HepG2 (cell line): ENCODE results near the gene AFF4. TPM values are rescaled to one million over a fixed set of nuclear protein-coding genes. Genes with fewer than 3 reads are reported as not detected.

Experiments
- AFF4 ChIP-seq: sonication (generic); formaldehyde crosslinking; IDR thresholded peaks from 2 replicates; pipeline ENCODE4 v1.4.0; 2020; ENCODE audit warnings: missing genetic modification reagents
- ERF ChIP-seq: IDR thresholded peaks from 2 replicates; pipeline ENCODE4 v1.6.1; 2018; ENCODE audit warnings: missing biosample characterization, missing genetic modification reagents
- ETV5 ChIP-seq: IDR thresholded peaks from 2 replicates; pipeline ENCODE4 v1.6.1; 2018; ENCODE audit warnings: missing biosample characterization, missing genetic modification reagents, inconsistent platforms, borderline replicate concordance
- GATAD2A ChIP-seq: IDR thresholded peaks from 2 replicates; pipeline ENCODE4 v1.6.1; 2016
- GPN1 ChIP-seq: sonication (generic); formaldehyde crosslinking; IDR thresholded peaks from 2 replicates; pipeline ENCODE4 v1.5.1; 2020; ENCODE audit warnings: missing genetic modification reagents, borderline replicate concordance
- NCOA2 ChIP-seq: sonication (generic); formaldehyde crosslinking; IDR thresholded peaks from 2 replicates; pipeline ENCODE4 v1.8.0; 2022; ENCODE audit warnings: inconsistent platforms
- NR2F1 ChIP-seq, 2 experiments: fragments of 450-650 bp in 1 of 2; formaldehyde crosslinking in 1 of 2; IDR thresholded peaks; 2 replicates each; pipeline versions ENCODE4 v1.5.0 to v1.6.1; 2016 to 2020; ENCODE audit warnings: mild to moderate bottlenecking in 1 of 2, missing compliant biosample characterization in 1 of 2, missing genetic modification reagents in 1 of 2, moderate library complexity in 1 of 2
- PPARG ChIP-seq: conservative IDR thresholded peaks from 2 replicates; pipeline ENCODE4 v1.6.1; 2016; ENCODE audit warnings: missing biosample characterization, missing genetic modification reagents
- RNF2 ChIP-seq: fragments of 450-650 bp; conservative IDR thresholded peaks from 2 replicates; pipeline ENCODE4 v1.6.1; 2016; ENCODE audit warnings: low read depth
- STAT5B ChIP-seq: sonication (generic); formaldehyde crosslinking; IDR thresholded peaks from 2 replicates; pipeline ENCODE4 v1.4.0; 2020; ENCODE audit warnings: missing genetic modification reagents
- TCF12 ChIP-seq, 2 experiments: fragments of 450-650 bp in 1 of 2; sonication (generic) in 1 of 2; formaldehyde crosslinking in 1 of 2; IDR thresholded peaks; 2 replicates each; pipeline versions ENCODE4 v1.6.1 to v1.8.0; 2017 to 2022; ENCODE audit warnings: antibody characterized with exemption in 1 of 2, mild to moderate bottlenecking in 1 of 2, missing genetic modification reagents in 1 of 2, moderate library complexity in 1 of 2
- TMF1 ChIP-seq: sonication (generic); formaldehyde crosslinking; IDR thresholded peaks from 2 replicates; pipeline ENCODE4 v1.8.1; 2022; ENCODE audit warnings: low read depth, missing genetic modification reagents
- ZNF234 ChIP-seq: sonication (generic); formaldehyde crosslinking; conservative IDR thresholded peaks from 2 replicates; pipeline ENCODE4 v1.5.1; 2020; ENCODE audit warnings: mild to moderate bottlenecking, missing genetic modification reagents
- ZNF264 ChIP-seq: sonication (generic); formaldehyde crosslinking; IDR thresholded peaks from 2 replicates; pipeline ENCODE4 v1.4.0; 2020; ENCODE audit warnings: missing genetic modification reagents
- ZNF292 ChIP-seq: sonication (generic); formaldehyde crosslinking; IDR thresholded peaks from 2 replicates; pipeline ENCODE4 v1.8.1; 2022; ENCODE audit warnings: mild to moderate bottlenecking, low read depth, missing genetic modification reagents, borderline replicate concordance
- ZNF367 ChIP-seq: sonication (generic); formaldehyde crosslinking; IDR thresholded peaks from 2 replicates; pipeline ENCODE4 v1.4.0; 2020; ENCODE audit warnings: missing genetic modification reagents, borderline replicate concordance
- ZNF503 ChIP-seq: sonication (generic); formaldehyde crosslinking; IDR thresholded peaks from 2 replicates; pipeline ENCODE4 v1.4.0; 2020; ENCODE audit warnings: missing genetic modification reagents
- ZNF605 ChIP-seq: sonication (generic); formaldehyde crosslinking; IDR thresholded peaks from 2 replicates; pipeline ENCODE4 v1.8.0; 2022; ENCODE audit warnings: mild to moderate bottlenecking, missing genetic modification reagents
- ZNF816 ChIP-seq: sonication (generic); formaldehyde crosslinking; IDR thresholded peaks from 2 replicates; pipeline ENCODE4 v1.8.0; 2022; ENCODE audit warnings: missing genetic modification reagents, mild to moderate bottlenecking, borderline replicate concordance
- ZNF850 ChIP-seq: sonication (generic); formaldehyde crosslinking; conservative IDR thresholded peaks from 2 replicates; pipeline ENCODE4 v1.9.0; 2021; ENCODE audit warnings: mild to moderate bottlenecking, missing genetic modification reagents
- polyA plus RNA-seq, 8 experiments: library from polyadenylated mRNA; depleted of rRNA in 3 of 8; stranded (reverse) in 7 of 8; unstranded in 1 of 8; fragments of >200 nt; fragmentation: Illumina TruSeq in 4 of 8; extraction: Trizol in 4 of 8; gene quantifications; 2 replicates each; pipeline versions ENCODE4 v1.2.1 to v1.2.3, GENCODE V29; 2011 to 2016; ENCODE audit warnings: low read depth in 4 of 8, missing spikeins in 1 of 8, mixed read lengths in 1 of 8; ENCODE audit not compliant: insufficient read depth in 1 of 8
- total RNA-seq, 5 experiments: library from RNA; depleted of rRNA; stranded (reverse); fragments of >200 nt; fragmentation: Illumina TruSeq; extraction: Trizol; gene quantifications; 2 replicates each; pipeline ENCODE4 v1.2.3, GENCODE V29; 2016; ENCODE audit warnings: low read depth in 1 of 5
- TF ChIP-seq, protein P1 (sequence below), 2 experiments: fragments of 450-650 bp in 1 of 2; sonication (generic) in 1 of 2; formaldehyde crosslinking; IDR thresholded peaks; 2 replicates each; pipeline versions ENCODE4 v1.5.0 to v1.8.0; 2020 to 2022; ENCODE audit warnings: mild to moderate bottlenecking in 1 of 2, missing genetic modification reagents in 1 of 2

The AFF4 gene
- total and polyA plus RNA-seq, 2 of the 13 experiments (the other 11 are each of a cell fraction or from before 2014, with no cell fraction given), result 22.1 to 25.5 TPM

- TF ChIP-seq, protein P1, sequence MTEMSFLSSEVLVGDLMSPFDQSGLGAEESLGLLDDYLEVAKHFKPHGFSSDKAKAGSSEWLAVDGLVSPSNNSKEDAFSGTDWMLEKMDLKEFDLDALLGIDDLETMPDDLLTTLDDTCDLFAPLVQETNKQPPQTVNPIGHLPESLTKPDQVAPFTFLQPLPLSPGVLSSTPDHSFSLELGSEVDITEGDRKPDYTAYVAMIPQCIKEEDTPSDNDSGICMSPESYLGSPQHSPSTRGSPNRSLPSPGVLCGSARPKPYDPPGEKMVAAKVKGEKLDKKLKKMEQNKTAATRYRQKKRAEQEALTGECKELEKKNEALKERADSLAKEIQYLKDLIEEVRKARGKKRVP (CRISPR knock-in tag; IDR thresholded peaks at IDR 0.05), result peak in 1 of 2 experiments; percentile 64; a peak in 1 of 4 replicates
- TF ChIP-seq ZNF264 (CRISPR knock-in tag) (0 out of 2 replicates have a peak, but pooled peaks have one; percentile 24), RNF2 (no peak), NR2F1 (CRISPR knock-in tag; IDR thresholded peaks at IDR 0.05) (peak in 1 of 2 experiments; percentile 24; a peak in 1 of 4 replicates), ETV5 (peak; percentile 75; the same call in 1 of the 2 replicates), ZNF605 (CRISPR knock-in tag) (peak; percentile 57; the same call in 1 of the 2 replicates), ZNF503 (0 out of 2 replicates have a peak, but pooled peaks have one; percentile 28), AFF4 (CRISPR knock-in tag) (peak; percentile 66; the same call in 1 of the 2 replicates), NCOA2 (peak; percentile 85), PPARG (peak; percentile 62), ERF (CRISPR knock-in tag) (peak; percentile 61), GPN1 (CRISPR knock-in tag) (no peak), GATAD2A (peak; percentile 82), ZNF367 (CRISPR knock-in tag) (no peak), ZNF816 (CRISPR knock-in tag) (no peak; the same call in 1 of the 2 replicates), ZNF850 (CRISPR knock-in tag) (no peak), ZNF292 (CRISPR knock-in tag) (peak; percentile 81; the same call in 1 of the 2 replicates), ZNF234 (CRISPR knock-in tag) (no peak), TMF1 (CRISPR knock-in tag) (no peak), STAT5B (CRISPR knock-in tag) (no peak), TCF12 (IDR thresholded peaks at IDR 0.05) (no peak), TCF12 (CRISPR knock-in tag; IDR thresholded peaks at IDR 0.05) (0 out of 2 replicates have a peak, but pooled peaks have one; percentile 23)
Observed at GRCh38 chr5:132839426-132840301, 123.8 kb downstream of the AFF4 start (continued).
